Measurements from ENCODE around the gene BRWD1.

The BRWD1 gene

GRCh38 chr21:39153842-39154241, 159.6 kb downstream of the BRWD1 start:
- DNase-seq (ENCODE audit: low spot score), result no peak
- TF ChIP-seq CTCF (IDR thresholded peaks at IDR 0.05; ENCODE audit: extremely low read depth, missing control alignments), result no peak

- DNase-seq (ENCODE audit: low spot score), result no peak
- TF ChIP-seq CTCF (IDR thresholded peaks at IDR 0.05; ENCODE audit: extremely low read depth, missing control alignments), result peak; percentile 13
Measured at GRCh38 chr21:39153373-39153772, 160.1 kb downstream of the BRWD1 start.

GRCh38 chr21:39152271-39152670, 161.2 kb downstream of the BRWD1 start:
- no peak for DNase-seq (ENCODE audit: low spot score)
- TF ChIP-seq CTCF (IDR thresholded peaks at IDR 0.05; ENCODE audit: extremely low read depth, missing control alignments), result no peak

- DNase-seq (ENCODE audit: low spot score), result no peak
- TF ChIP-seq CTCF (IDR thresholded peaks at IDR 0.05; ENCODE audit: extremely low read depth, missing control alignments), result no peak
Measured at GRCh38 chr21:39150877-39151276, 162.6 kb downstream of the BRWD1 start.

GRCh38 chr21:39150316-39150715, 163.1 kb downstream of the BRWD1 start:
- no peak for TF ChIP-seq CTCF (IDR thresholded peaks at IDR 0.05; ENCODE audit: extremely low read depth, missing control alignments)
- DNase-seq (ENCODE audit: low spot score), result no peak

GRCh38 chr21:39149882-39150281, 163.6 kb downstream of the BRWD1 start:
- no peak for TF ChIP-seq CTCF (IDR thresholded peaks at IDR 0.05; ENCODE audit: extremely low read depth, missing control alignments)
- no peak for DNase-seq (ENCODE audit: low spot score)

- DNase-seq (ENCODE audit: low spot score), result no peak
Measured at GRCh38 chr21:39148975-39149374, 164.5 kb downstream of the BRWD1 start.

More at GRCh38 chr21:39148975-39149374, 164.5 kb downstream of the BRWD1 start:
- TF ChIP-seq CTCF (IDR thresholded peaks at IDR 0.05; ENCODE audit: extremely low read depth, missing control alignments), result no peak
